Lower leg skin (tissue), 3 donors: ENCODE measurements around the gene EDARADD.

Experiments
- POLR2A ChIP-seq, 2 donors: fragments of 450-650 bp; IDR thresholded peaks; one replicate each; pipeline ENCODE4 v1.6.1; 2016 to 2017; ENCODE audit warnings: antibody characterized with exemption in 2 of 2, mild to moderate bottlenecking in 1 of 2, moderate library complexity in 1 of 2
- TF ChIP-seq, protein P1 (sequence below), 3 donors: fragments of 450-650 bp; IDR thresholded peaks; one replicate each; pipeline ENCODE4 v1.5.1; 2016; ENCODE audit warnings: antibody characterized with exemption in 3 of 3, mild to moderate bottlenecking in 3 of 3, moderate library complexity in 2 of 3

DNA sequence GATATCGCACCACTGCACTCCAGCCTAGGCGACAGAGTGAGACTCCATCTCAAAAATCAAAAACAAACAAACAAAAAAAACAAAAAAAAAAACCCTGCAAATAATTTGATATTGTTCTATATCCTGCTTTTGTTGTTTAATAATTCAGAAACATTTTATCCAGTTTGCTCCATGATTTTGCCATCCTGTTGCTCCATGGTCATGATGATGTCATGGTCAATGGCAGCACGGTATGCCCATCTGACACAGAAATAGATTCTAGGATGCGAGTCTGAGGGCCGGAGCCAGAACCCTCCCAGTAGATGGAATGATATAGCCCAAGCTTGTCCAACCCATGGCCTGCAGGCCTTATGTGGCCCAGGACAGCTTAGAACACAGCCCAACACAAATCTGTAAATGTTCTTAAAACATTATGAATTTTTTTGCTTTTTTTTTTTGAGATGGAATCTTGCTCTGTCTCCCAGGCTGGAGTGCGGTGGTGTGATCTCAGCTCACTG lies 39.8 kb downstream of the EDARADD start:
- TF ChIP-seq, protein P1, sequence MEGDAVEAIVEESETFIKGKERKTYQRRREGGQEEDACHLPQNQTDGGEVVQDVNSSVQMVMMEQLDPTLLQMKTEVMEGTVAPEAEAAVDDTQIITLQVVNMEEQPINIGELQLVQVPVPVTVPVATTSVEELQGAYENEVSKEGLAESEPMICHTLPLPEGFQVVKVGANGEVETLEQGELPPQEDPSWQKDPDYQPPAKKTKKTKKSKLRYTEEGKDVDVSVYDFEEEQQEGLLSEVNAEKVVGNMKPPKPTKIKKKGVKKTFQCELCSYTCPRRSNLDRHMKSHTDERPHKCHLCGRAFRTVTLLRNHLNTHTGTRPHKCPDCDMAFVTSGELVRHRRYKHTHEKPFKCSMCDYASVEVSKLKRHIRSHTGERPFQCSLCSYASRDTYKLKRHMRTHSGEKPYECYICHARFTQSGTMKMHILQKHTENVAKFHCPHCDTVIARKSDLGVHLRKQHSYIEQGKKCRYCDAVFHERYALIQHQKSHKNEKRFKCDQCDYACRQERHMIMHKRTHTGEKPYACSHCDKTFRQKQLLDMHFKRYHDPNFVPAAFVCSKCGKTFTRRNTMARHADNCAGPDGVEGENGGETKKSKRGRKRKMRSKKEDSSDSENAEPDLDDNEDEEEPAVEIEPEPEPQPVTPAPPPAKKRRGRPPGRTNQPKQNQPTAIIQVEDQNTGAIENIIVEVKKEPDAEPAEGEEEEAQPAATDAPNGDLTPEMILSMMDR (IDR thresholded peaks at IDR 0.05), result no peak
- no peak for TF ChIP-seq POLR2A (IDR thresholded peaks at IDR 0.05)
